NCI-H226 (cell line): ENCODE results near the gene C1D.
"Not testable (repeated sequence)": the region's sequence is repeated elsewhere in the genome, so short reads cannot be mapped to it uniquely, and the experiment has no call there.

Source experiments
- DNase-seq: peaks from one replicate; pipeline ENCODE4 v3.0.0-alpha.2; 2015

The C1D gene

GRCh38 chr2:67997903-67998302 is 64.9 kb downstream of the C1D start:
- peak; percentile 24 for DNase-seq

- DNase-seq: peak; percentile 59
Observed at GRCh38 chr2:67997528-67997900, 65.3 kb downstream of the C1D start.

GRCh38 chr2:67996772-67997527 is 65.9 kb downstream of the C1D start:
- DNase-seq: no peak

GRCh38 chr2:67994716-67995115 is 68.1 kb downstream of the C1D start:
- DNase-seq: no peak

- DNase-seq: not testable (repeated sequence)
Observed at GRCh38 chr2:67994069-67994468, 68.7 kb downstream of the C1D start.

- DNase-seq: no peak
Observed at GRCh38 chr2:67993329-67993728, 69.5 kb downstream of the C1D start.

GRCh38 chr2:67991456-67991855 is 71.3 kb downstream of the C1D start:
- DNase-seq: no peak
